LNCaP clone FGC (cell line): ENCODE results near the gene SORBS1.
A peak's percentile ranks its signal among the peaks of the same experiment; 100 is the strongest.

Experiments used
- DNase-seq: peaks from one replicate; pipeline ENCODE4 v3.0.0-alpha.2; 2011; ENCODE audit warnings: low read depth
- H3K4me3 ChIP-seq: 2 replicates; pipeline ENCODE4 v1.5.1; 2011; ENCODE audit warnings: mild to moderate bottlenecking, low read depth, low read length, control low read depth
- CTCF ChIP-seq: IDR thresholded peaks from 2 replicates; pipeline ENCODE4 v1.5.1; 2012; ENCODE audit warnings: mild to moderate bottlenecking; ENCODE audit not compliant: control insufficient read depth, insufficient read depth; ENCODE audit errors: extremely low read depth

SORBS1 gene

GRCh38 chr10:95513008-95513589, 48.1 kb downstream of the SORBS1 start:
- peak; percentile 10 for DNase-seq
- no peak overlapping the region for H3K4me3 ChIP-seq
- TF ChIP-seq CTCF: no peak

DNA sequence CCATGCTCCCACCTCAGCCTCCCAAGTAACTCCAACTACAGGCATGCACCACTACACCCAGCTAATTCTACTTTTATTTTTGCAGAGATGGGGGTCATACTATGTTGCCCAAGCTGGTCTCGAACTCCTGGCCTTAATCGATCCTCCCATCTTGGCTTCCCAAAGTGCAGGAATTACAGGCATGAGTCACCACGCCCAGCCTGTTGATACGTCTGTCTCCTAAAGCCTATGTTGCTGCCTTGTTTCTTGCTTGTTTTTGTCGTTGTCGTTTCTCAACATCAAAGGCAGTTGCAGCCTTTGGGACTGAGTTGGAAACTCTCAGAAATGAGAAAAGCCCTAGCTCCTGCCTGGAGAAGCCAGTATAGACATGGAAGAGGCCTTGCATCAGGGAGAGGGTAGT, 49.9 kb downstream of the SORBS1 start:
- DNase-seq: no peak
- H3K4me3 ChIP-seq: no peak overlapping the region
- no peak for TF ChIP-seq CTCF

DNA sequence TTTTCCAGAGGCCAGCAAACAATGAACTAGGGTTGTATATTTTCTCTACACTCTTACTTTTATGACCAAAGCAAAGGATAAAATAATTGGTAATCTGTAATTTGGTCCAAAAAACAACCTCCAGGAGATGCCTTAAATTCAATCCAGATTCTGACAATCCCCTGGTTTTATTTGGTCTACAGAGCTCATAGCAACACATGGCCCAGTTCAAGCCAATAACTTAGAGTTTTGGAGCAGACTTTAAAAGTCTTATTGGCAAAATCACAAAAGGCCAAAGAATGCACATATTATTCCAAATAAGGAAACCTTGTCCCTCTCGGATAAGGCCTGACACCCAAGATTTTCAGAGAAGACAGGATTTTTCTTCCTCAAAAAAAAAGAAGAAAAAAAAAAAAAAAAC, 51.9 kb downstream of the SORBS1 start:
- no peak overlapping the region for H3K4me3 ChIP-seq
- no peak for TF ChIP-seq CTCF
- DNase-seq: no peak

DNA sequence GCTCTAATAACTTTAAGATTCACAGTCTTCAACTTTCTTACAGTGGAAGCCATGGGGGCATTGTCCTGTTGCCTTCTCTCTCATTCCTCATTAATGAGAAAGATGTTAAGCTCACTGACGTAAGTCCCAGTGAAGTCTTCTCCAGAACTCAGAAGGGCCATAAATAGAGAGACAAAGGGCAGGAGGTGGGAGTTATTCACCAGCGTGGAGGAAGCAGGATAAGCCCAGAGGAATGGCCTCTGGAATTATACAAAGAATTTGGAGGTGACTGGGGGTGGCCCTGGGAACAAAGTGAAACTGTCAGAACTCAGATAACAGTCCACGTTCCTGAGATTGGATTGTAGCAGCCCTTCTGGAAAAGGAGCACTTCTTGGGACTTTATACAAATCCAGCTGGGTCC, 52.4 kb downstream of the SORBS1 start:
- no peak overlapping the region for H3K4me3 ChIP-seq
- TF ChIP-seq CTCF: no peak
- DNase-seq: no peak

DNA sequence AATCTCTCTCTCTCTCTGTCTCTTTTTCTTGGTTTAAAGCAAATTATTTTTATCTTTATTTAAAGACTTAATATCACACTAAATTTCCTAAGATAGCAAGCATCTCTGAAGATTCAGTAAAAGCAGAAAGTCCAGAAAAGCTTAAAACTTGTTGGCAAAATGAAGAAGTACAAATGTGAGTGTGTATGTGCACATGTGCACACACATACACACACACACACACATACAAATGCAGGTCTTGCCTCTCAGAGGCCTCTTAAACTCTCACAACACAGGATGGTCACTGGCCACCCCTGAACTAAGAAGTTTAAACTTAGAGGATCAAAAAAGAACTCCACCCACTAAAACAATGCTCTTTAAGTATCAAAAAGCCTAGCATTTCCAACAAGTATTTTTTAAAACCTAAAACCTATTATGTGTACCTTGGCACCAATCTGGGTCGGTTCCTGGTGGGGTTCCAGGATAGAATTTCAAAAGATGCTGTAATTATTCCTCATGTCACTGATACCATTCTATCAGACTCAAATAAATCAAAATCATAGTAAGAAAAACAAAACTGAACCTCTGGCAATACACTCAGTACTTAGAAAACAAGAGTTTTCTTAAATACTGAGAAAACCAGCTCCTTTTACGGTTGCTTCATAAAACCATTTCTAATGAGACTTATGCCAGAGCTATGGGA, 55.0 kb downstream of the SORBS1 start:
- DNase-seq: no peak
- no peak overlapping the region for H3K4me3 ChIP-seq
- no peak for TF ChIP-seq CTCF

DNA sequence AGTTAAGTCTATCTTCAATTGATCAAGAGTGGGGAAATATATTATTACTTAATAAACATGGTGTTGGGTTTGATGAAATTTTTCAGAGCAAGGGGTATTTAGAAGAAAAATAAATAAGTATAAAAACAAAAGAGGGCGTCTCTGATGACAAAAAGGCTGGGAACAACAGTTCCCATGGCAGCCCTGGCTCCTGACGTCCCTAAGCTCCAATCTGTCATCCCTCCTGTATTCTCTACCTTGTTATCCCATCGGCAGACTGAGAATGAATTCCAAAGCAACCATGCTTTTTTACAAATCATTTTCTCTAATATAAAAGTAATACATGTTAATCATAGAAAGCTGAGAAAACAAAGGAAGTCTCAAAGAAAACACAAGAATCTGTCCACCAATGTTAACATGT, 55.5 kb downstream of the SORBS1 start:
- H3K4me3 ChIP-seq: no peak overlapping the region
- no peak for TF ChIP-seq CTCF
- DNase-seq: no peak
